Liver (tissue), 9 donors: Measurements from ENCODE around the gene CHN2. TPM values are rescaled to one million over a fixed set of nuclear protein-coding genes. Genes with fewer than 3 reads are reported as not detected.

Experiments used
- DNase-seq: peaks from one replicate; pipeline ENCODE4 v3.0.0-alpha.2; 2017; ENCODE audit warnings: low spot score
- H3K27ac ChIP-seq, 2 donors: one replicate each; pipeline ENCODE4 v1.7.0; 2013; ENCODE audit warnings: inconsistent platforms in 2 of 2, low read length in 2 of 2, control low read depth in 1 of 2, low read depth in 1 of 2, mild to moderate bottlenecking in 1 of 2
- H3K27me3 ChIP-seq, 4 donors: one replicate each; pipeline versions ENCODE4 v1.6.1 to v1.7.0; 2013; ENCODE audit warnings: low read length in 3 of 4, inconsistent platforms in 1 of 4, mild to moderate bottlenecking in 1 of 4, moderate library complexity in 1 of 4; ENCODE audit not compliant: control insufficient read depth in 4 of 4, insufficient read depth in 4 of 4
- H3K36me3 ChIP-seq, 4 donors: one replicate each; pipeline versions ENCODE4 v1.6.1 to v1.7.0; 2013; ENCODE audit warnings: low read length in 3 of 4, mild to moderate bottlenecking in 3 of 4, low read depth in 1 of 4, moderate library complexity in 1 of 4; ENCODE audit not compliant: control insufficient read depth in 4 of 4, insufficient read depth in 3 of 4
- H3K4me1 ChIP-seq, 4 donors: one replicate each; pipeline versions ENCODE4 v1.6.1 to v1.7.0; 2013; ENCODE audit warnings: low read length in 3 of 4, mild to moderate bottlenecking in 3 of 4, moderate library complexity in 1 of 4; ENCODE audit not compliant: control insufficient read depth in 4 of 4, insufficient read depth in 4 of 4
- H3K4me3 ChIP-seq, 3 donors: one replicate each; pipeline versions ENCODE4 v1.6.1 to v1.7.0; 2013; ENCODE audit warnings: low read length in 3 of 3, control low read depth in 1 of 3, low read depth in 1 of 3, mild to moderate bottlenecking in 1 of 3
- H3K9ac ChIP-seq, 2 donors: one replicate each; pipeline ENCODE4 v1.7.0; 2013; ENCODE audit warnings: low read length in 2 of 2, mild to moderate bottlenecking in 2 of 2, moderate library complexity in 2 of 2, control low read depth in 1 of 2, low read depth in 1 of 2
- H3K9me3 ChIP-seq, 4 donors: one replicate each; pipeline versions ENCODE4 v1.6.1 to v1.7.0; 2013; ENCODE audit warnings: low read length in 3 of 4; ENCODE audit not compliant: control insufficient read depth in 4 of 4
- EGR1 ChIP-seq, 2 donors: IDR thresholded peaks; 2 replicates each; pipeline ENCODE4 v1.6.1; 2016 to 2018; ENCODE audit warnings: antibody characterized with exemption in 2 of 2, low read depth in 2 of 2
- FOXA1 ChIP-seq: IDR thresholded peaks from 2 replicates; pipeline ENCODE4 v1.6.1; 2016; ENCODE audit warnings: antibody characterized with exemption
- FOXA2 ChIP-seq: IDR thresholded peaks from 2 replicates; pipeline ENCODE4 v1.6.1; 2016; ENCODE audit warnings: antibody characterized with exemption
- GABPA ChIP-seq, 2 donors: IDR thresholded peaks in 1 of 2; conservative IDR thresholded peaks in 1 of 2; 2 replicates each; pipeline ENCODE4 v1.6.1; 2016; ENCODE audit warnings: antibody characterized with exemption in 2 of 2, mild to moderate bottlenecking in 1 of 2, moderate library complexity in 1 of 2
- HNF4A ChIP-seq, 2 donors: conservative IDR thresholded peaks; 2 replicates each; pipeline ENCODE4 v1.6.1; 2016; ENCODE audit warnings: antibody characterized with exemption in 2 of 2, mild to moderate bottlenecking in 2 of 2
- HNF4G ChIP-seq: IDR thresholded peaks from 2 replicates; pipeline ENCODE4 v1.6.1; 2016; ENCODE audit warnings: antibody characterized with exemption
- JUND ChIP-seq, 2 donors: IDR thresholded peaks; 2 replicates each; pipeline ENCODE4 v1.6.1; 2016; ENCODE audit warnings: antibody characterized with exemption in 2 of 2
- RXRA ChIP-seq, 2 donors: IDR thresholded peaks; 2 replicates each; pipeline ENCODE4 v1.6.1; 2017 to 2018; ENCODE audit warnings: antibody characterized with exemption in 2 of 2, mild to moderate bottlenecking in 1 of 2
- SP1 ChIP-seq: IDR thresholded peaks from 2 replicates; pipeline ENCODE4 v1.6.1; 2018; ENCODE audit warnings: antibody characterized with exemption, mild to moderate bottlenecking
- TAF1 ChIP-seq: conservative IDR thresholded peaks from 2 replicates; pipeline ENCODE4 v1.6.1; 2016; ENCODE audit warnings: antibody characterized with exemption, mild to moderate bottlenecking
- YY1 ChIP-seq: IDR thresholded peaks from 2 replicates; pipeline ENCODE4 v1.6.1; 2016; ENCODE audit warnings: antibody characterized with exemption, mild to moderate bottlenecking
- WGBS: extraction: QIAGEN DNeasy Blood & Tissue Kit; methylation state at CpG from one replicate; pipeline ENCODE4 v1.1.7; 2013; 5-methylcytosine and 5-hydroxymethylcytosine counted together
- polyA plus RNA-seq, 2 donors: library from polyadenylated mRNA; stranded (reverse) in 1 of 2; unstranded in 1 of 2; fragments of 200-250 nt in 1 of 2; fragments of >200 nt in 1 of 2; fragmentation: Nextera tagmentation in 1 of 2; extraction: Ambion mirVana in 1 of 2; gene quantifications; one replicate each; pipeline versions ENCODE4 v1.2.1 to v1.2.3, GENCODE V29; 2013 to 2015
- total RNA-seq, 2 donors: library from RNA; depleted of rRNA; stranded (reverse); fragments of >200 nt; gene quantifications; one replicate each; pipeline ENCODE4 v1.2.3, GENCODE V29; 2014
- TF ChIP-seq, protein P1 (sequence below): IDR thresholded peaks from 2 replicates; pipeline ENCODE4 v1.6.1; 2016; ENCODE audit warnings: antibody characterized with exemption
- TF ChIP-seq, protein P2 (sequence below): IDR thresholded peaks from 2 replicates; pipeline ENCODE4 v1.6.1; 2016; ENCODE audit warnings: antibody characterized with exemption
- TF ChIP-seq, protein P3 (sequence below): IDR thresholded peaks from 2 replicates; pipeline ENCODE4 v1.6.1; 2016; ENCODE audit warnings: antibody characterized with exemption
- TF ChIP-seq, protein P4 (sequence below): IDR thresholded peaks from 2 replicates; pipeline ENCODE4 v1.6.1; 2016; ENCODE audit warnings: antibody characterized with exemption, mild to moderate bottlenecking
- TF ChIP-seq, protein P5 (sequence below): fragments of 150-350 bp; IDR thresholded peaks from 2 replicates; pipeline ENCODE4 v1.5.1; 2017; ENCODE audit warnings: improper control_type of control experiment, low read depth, low read length; ENCODE audit not compliant: missing input control
- donor health status: healthy.
- donor health status: healthy.
- donor health status: healthy.
- donor health status: healthy.
- donor health status: healthy.

CHN2 gene
- total and polyA plus RNA-seq, 4 donors = 8.3 to 25.4 (median 17.8) TPM

DNA sequence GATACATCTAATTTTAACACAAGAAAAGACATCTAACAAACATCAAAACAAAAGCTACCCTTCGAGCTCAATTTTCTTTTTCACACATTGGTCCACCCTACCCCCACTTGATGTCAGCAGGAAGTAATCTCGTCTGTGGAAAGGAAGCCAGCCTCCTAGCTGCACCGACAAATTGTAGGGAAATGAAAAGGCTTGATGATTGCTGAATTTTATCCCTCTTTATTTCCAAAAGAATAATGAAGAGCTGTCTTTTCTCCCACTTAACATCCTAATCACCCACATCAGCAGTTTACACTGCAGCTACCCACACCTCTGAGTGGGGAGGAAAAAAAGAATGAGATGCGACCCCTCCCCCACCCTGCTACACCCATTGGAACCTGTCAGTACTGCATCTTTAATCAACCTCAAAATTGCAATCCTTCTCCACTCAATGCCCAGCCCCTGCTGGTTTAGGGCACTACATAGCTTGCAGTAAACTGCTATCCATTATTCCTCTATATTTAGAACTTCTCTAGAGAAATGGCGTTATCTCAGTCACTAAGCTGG lies 37.6 kb upstream of the CHN2 start:
- H3K36me3 ChIP-seq = no peaks in the 10 kb centered on the region
- H3K4me3 ChIP-seq = no peak overlapping the region
- TF ChIP-seq RXRA (IDR thresholded peaks at IDR 0.05) (no peak), HNF4A (conservative IDR thresholded peaks at IDR 0.05) (no peak), FOXA1 (no peak), EGR1 (IDR thresholded peaks at IDR 0.05; ENCODE audit: low read depth in 2 of 2) (no peak), GABPA (IDR thresholded peaks at IDR 0.05 in 1 of 2, conservative IDR thresholded peaks at IDR 0.05 in 1 of 2) (no peak), YY1 (no peak), JUND (IDR thresholded peaks at IDR 0.05) (no peak), TAF1 (no peak)
- TF ChIP-seq, protein P1, sequence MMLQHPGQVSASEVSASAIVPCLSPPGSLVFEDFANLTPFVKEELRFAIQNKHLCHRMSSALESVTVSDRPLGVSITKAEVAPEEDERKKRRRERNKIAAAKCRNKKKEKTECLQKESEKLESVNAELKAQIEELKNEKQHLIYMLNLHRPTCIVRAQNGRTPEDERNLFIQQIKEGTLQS = no peak
- TF ChIP-seq, protein P2, sequence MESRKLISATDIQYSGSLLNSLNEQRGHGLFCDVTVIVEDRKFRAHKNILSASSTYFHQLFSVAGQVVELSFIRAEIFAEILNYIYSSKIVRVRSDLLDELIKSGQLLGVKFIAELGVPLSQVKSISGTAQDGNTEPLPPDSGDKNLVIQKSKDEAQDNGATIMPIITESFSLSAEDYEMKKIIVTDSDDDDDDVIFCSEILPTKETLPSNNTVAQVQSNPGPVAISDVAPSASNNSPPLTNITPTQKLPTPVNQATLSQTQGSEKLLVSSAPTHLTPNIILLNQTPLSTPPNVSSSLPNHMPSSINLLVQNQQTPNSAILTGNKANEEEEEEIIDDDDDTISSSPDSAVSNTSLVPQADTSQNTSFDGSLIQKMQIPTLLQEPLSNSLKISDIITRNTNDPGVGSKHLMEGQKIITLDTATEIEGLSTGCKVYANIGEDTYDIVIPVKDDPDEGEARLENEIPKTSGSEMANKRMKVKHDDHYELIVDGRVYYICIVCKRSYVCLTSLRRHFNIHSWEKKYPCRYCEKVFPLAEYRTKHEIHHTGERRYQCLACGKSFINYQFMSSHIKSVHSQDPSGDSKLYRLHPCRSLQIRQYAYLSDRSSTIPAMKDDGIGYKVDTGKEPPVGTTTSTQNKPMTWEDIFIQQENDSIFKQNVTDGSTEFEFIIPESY = no peak
- TF ChIP-seq, protein P3, sequence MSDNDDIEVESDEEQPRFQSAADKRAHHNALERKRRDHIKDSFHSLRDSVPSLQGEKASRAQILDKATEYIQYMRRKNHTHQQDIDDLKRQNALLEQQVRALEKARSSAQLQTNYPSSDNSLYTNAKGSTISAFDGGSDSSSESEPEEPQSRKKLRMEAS = no peak
- TF ChIP-seq, protein P4, sequence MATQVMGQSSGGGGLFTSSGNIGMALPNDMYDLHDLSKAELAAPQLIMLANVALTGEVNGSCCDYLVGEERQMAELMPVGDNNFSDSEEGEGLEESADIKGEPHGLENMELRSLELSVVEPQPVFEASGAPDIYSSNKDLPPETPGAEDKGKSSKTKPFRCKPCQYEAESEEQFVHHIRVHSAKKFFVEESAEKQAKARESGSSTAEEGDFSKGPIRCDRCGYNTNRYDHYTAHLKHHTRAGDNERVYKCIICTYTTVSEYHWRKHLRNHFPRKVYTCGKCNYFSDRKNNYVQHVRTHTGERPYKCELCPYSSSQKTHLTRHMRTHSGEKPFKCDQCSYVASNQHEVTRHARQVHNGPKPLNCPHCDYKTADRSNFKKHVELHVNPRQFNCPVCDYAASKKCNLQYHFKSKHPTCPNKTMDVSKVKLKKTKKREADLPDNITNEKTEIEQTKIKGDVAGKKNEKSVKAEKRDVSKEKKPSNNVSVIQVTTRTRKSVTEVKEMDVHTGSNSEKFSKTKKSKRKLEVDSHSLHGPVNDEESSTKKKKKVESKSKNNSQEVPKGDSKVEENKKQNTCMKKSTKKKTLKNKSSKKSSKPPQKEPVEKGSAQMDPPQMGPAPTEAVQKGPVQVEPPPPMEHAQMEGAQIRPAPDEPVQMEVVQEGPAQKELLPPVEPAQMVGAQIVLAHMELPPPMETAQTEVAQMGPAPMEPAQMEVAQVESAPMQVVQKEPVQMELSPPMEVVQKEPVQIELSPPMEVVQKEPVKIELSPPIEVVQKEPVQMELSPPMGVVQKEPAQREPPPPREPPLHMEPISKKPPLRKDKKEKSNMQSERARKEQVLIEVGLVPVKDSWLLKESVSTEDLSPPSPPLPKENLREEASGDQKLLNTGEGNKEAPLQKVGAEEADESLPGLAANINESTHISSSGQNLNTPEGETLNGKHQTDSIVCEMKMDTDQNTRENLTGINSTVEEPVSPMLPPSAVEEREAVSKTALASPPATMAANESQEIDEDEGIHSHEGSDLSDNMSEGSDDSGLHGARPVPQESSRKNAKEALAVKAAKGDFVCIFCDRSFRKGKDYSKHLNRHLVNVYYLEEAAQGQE = no peak
- TF ChIP-seq, protein P5, sequence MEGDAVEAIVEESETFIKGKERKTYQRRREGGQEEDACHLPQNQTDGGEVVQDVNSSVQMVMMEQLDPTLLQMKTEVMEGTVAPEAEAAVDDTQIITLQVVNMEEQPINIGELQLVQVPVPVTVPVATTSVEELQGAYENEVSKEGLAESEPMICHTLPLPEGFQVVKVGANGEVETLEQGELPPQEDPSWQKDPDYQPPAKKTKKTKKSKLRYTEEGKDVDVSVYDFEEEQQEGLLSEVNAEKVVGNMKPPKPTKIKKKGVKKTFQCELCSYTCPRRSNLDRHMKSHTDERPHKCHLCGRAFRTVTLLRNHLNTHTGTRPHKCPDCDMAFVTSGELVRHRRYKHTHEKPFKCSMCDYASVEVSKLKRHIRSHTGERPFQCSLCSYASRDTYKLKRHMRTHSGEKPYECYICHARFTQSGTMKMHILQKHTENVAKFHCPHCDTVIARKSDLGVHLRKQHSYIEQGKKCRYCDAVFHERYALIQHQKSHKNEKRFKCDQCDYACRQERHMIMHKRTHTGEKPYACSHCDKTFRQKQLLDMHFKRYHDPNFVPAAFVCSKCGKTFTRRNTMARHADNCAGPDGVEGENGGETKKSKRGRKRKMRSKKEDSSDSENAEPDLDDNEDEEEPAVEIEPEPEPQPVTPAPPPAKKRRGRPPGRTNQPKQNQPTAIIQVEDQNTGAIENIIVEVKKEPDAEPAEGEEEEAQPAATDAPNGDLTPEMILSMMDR = no peak
- no peak overlapping the region for H3K9ac ChIP-seq
- whole genome bisulfite sequencing = 51% methylated on average over 5 of the region's 5 CpGs
- peaks cover 0 to 4% (median 0%) of the 10 kb centered on the region in 4 donors for H3K27me3 ChIP-seq
- H3K4me1 ChIP-seq = no peaks in the 10 kb centered on the region
- H3K9me3 ChIP-seq = no peaks in the 10 kb centered on the region
- DNase-seq = no peak
- no peak overlapping the region for H3K27ac ChIP-seq

DNA sequence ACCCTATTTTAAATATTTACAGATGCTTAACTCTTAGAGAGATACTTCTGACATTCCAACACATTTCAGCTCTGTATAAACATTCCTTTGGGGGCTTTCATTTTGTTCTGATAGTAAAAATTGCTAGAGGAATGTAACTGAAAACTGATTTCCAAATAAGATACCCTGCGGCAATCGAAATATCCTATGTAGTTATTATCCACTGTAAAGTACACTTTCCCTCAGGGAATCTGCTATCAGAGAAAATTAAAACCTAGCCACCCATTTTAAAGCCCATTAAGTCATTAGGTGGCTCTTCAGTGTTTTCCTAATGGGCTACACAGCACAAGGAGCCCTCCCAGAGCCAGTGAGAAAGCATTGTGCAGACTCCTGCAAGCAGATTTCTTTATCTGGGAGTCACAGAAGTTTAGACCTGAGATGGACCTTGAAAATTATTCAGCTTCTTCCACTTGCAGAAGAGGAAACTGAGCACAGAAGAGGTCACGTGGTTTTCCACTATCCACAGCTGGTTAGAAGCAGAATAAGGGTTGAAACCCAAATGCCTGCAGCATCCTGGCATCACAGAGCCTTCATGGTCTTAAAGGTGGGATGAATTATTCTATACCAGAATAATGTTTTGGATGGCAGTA lies 35.7 kb upstream of the CHN2 start:
- DNase-seq = no peak
- Histone ChIP-seq H3K27ac (no peak overlapping the region), H3K36me3 (no peaks in the 10 kb centered on the region), H3K4me3 (no peak overlapping the region), H3K9me3 (no peaks in the 10 kb centered on the region), H3K9ac (no peak overlapping the region), H3K4me1 (no peaks in the 10 kb centered on the region), H3K27me3 (peaks cover 0 to 4% (median 0%) of the 10 kb centered on the region in 4 donors)
- 75% methylated on average over 3 of the region's 3 CpGs for WGBS
- TF ChIP-seq SP1 = no peak
- TF ChIP-seq, protein P2 = no peak
- no peak for TF ChIP-seq JUND (IDR thresholded peaks at IDR 0.05)
- TF ChIP-seq FOXA1 = no peak
- TF ChIP-seq GABPA (IDR thresholded peaks at IDR 0.05 in 1 of 2, conservative IDR thresholded peaks at IDR 0.05 in 1 of 2) = no peak
- TF ChIP-seq HNF4G = no peak
- TF ChIP-seq FOXA2 = no peak
